Cardiac fibroblast (primary cell): ENCODE measurements around the gene SRGAP2B.
"Not testable (repeated sequence)": the region's sequence is repeated elsewhere in the genome, so short reads cannot be mapped to it uniquely, and the experiment has no call there.

Experiments used
- DNase-seq, 2 donors: peaks; one replicate each; pipeline versions ENCODE4 v3.0.0 to v3.0.0-alpha.2; 2010; ENCODE audit warnings: low read depth in 2 of 2
- H3K4me3 ChIP-seq, 2 donors: replicated peaks in 1 of 2; 1 replicate in 1 of 2; 2 replicates in 1 of 2; pipeline ENCODE4 v1.5.1; 2011; ENCODE audit warnings: low read depth in 2 of 2, low read length in 2 of 2, mild to moderate bottlenecking in 2 of 2, moderate library complexity in 1 of 2

The SRGAP2B gene

DNA sequence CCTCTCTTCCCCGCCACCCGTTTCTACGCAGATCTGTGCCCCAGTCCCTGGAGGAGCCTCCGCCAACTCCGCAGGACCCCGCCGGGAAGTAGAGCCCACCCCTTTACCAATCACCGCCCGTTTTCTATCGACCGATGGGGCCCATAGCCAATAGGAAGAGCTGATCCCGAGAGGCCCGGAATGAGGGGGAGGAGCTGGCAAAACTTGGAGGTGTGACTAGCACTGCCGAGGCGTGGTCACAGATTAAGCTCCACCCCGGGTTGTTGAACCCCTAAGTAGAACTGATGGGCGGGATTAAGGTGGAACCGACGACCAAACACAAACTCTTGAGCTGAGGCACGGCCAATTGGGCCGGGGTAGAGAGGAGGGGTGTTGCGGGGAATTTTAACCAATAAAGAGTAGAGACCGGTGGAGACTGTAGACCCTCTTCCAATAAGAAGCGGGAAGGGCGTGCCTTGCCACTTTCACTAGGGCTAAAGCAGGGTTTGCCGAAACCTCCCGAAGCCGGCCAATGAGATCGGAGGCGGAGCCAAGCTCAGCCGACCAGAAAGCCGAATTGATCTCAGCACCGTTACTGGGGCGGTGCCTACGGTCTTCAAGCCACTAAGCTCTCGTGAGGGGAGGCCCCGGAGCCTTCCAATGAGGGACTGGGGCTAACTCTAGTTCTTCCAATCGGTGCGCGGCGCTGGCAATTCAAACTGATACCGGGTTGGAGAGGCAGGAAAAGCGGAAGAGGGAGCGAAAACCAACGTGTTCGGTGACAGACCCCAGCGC, at the start of gene SRGAP2B, which contains the start of gene FAM72D:
Gene SRGAP2B, minus strand, starts transcription at position 45 of the 774 bp plus-strand sequence. CDS start 2,427 bp downstream, outside the sequence.
Gene FAM72D, plus strand, starts transcription at position 691 of the 774 bp plus-strand sequence. CDS start 874 bp downstream, outside the sequence.
- DNase-seq, result not testable (repeated sequence)
- peak within 1 kb of the TSS; percentile 47 to 48 for H3K4me3 ChIP-seq

DNA sequence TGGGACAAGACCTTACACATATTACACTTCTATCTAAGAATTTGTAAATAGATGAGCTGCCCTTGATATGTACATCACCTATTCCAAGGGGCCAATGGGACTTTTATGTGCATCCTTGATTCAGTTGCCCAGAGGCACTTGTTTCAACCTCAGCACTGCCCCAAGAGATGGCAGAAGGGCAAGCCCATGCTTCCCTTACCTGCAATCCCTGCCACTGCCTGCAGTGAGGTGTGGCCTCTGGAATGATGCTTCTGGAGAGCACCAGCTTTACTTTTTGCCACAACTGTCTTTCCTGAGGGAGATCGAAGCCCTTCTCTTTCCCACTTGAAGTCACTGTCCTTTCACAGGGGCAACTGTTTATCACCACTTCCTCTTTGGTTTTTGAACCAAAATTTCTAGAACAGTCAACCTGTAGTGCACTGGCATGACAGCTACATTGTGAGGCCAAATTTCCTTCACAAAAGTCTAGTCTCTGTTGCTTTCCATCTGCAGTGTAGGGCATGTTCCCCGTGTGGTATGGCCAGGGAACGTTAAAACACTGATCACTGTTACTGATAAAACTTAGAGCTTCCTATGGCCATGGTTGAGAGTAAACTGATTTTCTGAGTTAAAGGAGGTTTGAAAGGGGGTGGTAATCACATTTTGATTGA, 49.3 kb upstream of the SRGAP2B start:
- DNase-seq, H3K4me3 ChIP-seq: not testable (repeated sequence)

DNA sequence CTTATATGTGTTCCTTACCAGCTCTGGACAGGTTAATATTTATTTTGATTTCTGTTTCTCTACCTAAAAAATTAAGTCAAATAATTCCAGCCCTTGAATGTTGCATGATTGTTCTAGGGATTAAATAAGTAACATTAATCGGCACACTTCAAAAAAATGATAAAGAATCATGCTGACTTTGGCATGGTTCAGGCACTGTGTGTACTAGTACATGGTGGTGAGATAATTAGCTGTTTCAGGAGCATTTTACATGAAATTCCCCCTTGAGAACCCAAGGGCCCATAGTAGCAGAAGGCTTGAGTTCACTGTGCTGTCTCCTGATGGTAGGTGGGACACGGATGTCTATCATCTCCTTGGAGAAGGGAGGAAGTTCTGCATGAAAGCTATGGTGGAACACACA, 45.4 kb upstream of the SRGAP2B start:
- DNase-seq, H3K4me3 ChIP-seq: not testable (repeated sequence)

DNA sequence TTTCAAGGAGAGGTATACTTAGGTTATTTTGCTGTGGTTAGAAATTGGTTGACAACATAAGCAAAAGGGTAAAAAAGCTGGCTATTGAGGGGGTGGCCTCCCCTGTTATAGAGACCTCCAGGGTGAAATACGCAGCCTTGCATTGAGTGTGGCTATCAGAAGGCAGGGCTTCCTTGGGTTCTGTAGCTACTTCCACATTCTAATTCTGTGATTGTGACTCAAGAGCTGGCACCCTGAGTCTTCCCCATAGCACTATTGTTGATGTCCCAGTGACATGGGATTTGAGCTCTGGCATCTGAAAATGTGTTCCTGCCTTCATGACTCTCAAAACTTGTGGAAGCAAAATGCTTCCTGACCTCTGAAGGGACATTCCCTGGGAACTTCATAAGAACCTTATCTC, 39.3 kb upstream of the SRGAP2B start:
- H3K4me3 ChIP-seq, DNase-seq: not testable (repeated sequence)

DNA sequence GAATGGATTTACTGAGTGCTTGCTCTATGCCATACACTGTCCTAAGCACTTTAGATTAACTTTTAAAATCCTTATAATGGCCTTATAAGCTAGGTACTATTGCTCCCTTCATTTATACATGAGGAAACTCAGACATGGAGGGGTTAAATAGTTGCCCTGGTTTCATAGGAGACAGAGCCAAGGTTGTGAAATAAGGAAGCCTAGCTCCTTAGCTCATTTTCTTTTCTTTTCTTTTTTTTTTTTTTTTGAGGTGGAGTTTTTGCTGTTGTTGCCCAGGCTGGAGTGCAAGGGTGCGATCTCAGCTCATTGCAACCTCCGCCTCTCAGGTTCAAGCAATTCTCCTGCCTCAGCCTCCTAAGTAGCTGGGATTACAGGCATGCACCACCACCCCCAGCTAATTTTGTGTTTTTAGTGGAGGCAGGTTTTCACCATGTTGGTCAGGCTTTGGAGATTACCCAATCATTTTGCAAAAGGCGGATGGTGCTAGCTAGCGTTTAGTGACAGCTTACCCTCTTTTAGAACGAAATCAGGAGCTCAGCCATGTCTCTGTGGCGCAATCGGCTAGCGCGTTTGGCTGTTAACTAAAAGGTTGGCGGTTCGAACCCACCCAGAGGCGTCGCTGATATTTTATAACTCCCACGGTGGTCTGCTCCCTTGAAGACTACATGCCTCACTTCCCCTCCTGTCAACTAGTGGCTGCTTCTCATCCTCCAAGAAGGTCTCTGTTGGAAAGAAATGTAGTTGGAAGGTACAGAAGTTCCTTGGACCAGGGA, 33.8 kb upstream of the SRGAP2B start:
- peak in 1 of 2 donors; percentile 64 for DNase-seq
- not testable (repeated sequence) for H3K4me3 ChIP-seq

DNA sequence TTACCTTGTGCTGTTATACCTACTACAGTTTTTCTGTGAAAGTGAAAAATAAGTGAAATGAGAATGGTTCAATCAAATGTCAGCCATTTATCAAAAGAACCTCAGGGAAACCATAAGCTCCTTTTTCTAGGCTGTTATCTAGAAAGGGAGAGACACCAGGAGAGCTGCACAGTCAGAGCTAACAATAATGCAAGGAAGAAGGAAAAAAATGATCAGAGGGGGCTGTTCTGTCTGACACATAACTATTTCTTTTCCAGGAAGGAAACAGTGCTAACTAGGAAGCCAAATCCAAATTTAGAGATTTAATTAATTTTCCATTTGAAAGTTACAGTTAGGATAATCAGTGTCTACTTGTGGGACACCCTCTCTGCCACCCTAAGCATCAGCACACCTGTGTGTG, 32.0 kb upstream of the SRGAP2B start:
- not testable (repeated sequence) for DNase-seq, H3K4me3 ChIP-seq

DNA sequence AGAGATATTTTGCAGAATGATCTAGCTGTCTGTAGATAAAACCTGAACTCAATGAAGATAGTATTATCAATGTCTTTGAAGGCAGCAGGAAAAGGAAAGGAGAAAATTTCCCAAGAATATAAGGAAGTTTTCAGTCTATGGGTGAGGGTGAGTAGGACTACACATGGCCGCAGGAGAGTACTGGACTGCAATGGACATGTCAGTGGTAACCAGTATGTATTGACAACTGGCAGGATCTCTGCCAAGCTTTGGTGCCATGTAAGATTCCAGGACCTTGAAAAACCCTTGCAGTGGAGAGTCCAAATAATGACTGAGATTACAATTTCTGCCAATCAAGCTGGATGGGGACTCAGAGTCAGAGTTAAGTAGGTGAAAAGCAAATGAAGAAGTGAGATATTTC, 30.0 kb upstream of the SRGAP2B start:
- H3K4me3 ChIP-seq, result not testable (repeated sequence)

DNA sequence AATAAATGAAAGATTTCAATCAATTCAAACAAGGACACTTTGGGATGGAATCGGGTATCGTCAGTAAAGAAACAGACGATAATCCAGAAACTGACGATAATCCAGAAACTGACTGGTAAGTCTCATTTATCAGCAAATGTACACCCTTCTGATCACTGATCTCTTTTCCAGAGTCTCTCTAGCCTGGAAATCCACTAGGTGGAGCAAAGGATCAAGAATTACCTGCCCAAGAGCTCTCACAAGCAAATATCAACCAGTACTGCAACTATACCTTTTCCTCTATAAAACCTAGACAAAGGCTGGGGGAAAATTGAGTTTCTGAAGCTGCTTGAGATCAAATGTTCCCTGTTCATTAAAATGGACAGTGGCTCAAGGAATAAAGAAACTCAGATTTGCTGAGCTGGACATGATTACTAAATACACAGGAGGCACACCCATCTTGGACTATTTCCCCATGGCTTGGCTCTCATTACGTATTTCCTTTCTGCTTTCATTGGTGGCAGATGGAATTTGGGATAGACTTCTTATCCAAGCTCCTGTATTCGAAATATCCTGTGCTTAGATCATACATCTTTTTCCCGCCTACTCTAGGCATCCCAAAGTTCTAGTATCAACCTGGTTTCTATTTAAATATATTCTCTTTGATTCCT, 29.0 kb upstream of the SRGAP2B start:
- not testable (repeated sequence) for DNase-seq, H3K4me3 ChIP-seq

More for the DNA sequence above, 30.0 kb upstream of the SRGAP2B start:
- not testable (repeated sequence) for DNase-seq

DNA sequence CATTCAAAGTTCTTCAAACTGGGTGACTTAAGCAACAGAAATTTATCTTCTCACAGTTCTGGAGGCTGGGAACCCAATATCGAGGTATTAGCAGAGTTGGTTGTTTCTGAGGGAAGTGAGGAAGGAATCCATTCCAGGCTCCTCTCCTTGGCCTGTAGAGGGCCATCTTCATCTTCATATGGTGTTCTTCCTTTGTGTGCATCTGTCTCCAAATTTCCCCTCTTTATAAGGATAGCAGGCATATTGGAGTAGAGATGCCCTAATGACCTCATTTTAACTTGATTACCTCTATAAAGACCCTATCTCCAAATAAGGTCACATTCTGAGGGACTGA, 27.9 kb upstream of the SRGAP2B start:
- not testable (repeated sequence) for DNase-seq

DNA sequence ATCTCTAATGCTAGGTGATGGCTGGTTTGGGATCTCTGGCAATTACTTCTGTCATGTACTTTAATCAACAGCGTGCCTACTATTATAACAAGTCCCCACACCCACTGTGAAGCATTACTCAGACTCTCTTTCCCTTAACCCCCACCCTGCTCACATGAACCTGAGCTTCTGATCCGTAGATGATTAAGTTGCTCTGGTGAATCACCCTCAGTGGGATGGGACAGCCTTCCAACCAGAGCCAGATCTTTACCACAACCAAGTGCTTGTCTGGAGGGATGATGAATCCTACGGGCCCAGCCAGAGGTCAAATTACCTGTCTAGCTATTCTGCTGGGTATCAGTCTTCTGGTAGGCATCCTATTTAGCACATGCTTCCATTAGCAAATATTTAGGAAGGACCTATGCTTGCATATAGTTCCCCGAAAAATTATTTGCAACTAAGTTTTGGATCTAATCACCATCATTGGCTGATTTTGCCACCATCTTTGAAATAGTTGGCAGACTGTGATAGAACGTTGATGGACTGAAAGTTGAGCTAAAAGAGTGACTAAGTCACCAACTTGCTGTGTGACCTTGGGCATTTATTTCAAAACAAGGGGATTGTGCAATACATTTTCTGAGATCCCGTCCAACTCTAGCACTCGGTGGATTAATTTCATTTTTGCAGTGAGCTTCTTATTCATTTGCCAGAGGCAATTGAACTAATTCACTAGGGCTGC, 27.4 kb upstream of the SRGAP2B start:
- not testable (repeated sequence) for H3K4me3 ChIP-seq, DNase-seq

More for the DNA sequence above, 27.9 kb upstream of the SRGAP2B start:
- not testable (repeated sequence) for H3K4me3 ChIP-seq

DNA sequence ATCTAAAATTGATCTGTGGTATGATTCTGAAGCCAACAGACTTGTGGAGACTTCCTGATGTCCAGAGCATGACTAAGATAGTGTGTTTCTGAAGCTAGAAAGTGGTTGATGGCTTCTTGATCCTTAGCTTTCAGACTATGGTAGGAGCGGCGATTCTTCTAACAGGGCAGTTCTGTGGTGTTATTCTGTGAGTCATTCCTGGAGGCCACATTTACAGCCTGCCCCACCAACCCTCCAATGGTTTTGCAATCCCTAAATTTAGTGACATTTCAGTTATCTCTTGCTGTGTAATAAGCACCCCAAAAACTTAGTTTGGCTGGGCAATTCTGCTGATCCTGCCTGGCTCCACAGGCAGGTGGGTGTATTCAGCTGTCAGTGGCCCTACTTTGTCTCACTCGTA, 24.7 kb upstream of the SRGAP2B start:
- H3K4me3 ChIP-seq, DNase-seq: not testable (repeated sequence)

DNA sequence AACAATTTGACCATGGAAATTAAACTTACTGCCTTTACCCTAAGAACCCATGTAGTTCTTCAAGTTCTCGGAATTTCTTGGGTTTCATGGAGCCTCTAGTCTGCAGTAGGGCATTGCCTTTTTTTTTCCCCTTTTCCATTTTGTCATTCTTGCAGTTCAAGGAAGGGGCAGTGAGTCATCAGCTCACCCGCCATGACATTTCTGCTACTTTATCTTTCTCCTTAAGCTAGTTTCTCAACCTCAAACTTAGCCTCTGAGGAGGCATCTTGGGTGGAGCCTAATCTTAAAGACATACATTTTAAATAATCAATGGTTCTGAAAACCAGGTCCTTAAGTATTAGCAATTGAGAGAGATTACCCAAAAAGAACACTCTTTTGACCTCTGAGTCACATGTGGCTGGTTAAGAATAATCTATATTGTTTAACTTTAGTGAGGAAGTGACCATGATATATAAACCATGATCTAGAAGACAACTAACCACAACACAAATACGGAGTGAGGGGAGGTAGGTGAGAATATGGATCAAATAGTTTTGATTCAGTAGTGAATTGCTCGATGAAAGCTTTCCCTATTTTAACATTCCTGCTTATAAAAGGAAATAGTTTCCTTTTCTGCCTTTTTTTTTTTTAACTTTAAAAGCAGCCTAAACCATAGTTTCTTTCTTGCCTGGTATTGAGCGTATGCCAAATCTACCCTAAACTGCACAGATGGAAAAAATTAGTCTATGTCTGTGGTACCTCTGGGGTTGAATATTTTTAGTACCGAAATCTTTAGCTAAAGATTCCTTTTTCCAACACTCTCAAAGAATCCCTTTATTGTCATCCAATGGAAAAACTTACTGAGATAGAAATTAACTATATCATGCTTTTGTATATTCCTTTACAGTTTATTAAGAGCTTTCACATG, 20.7 kb upstream of the SRGAP2B start:
- not testable (repeated sequence) for H3K4me3 ChIP-seq, DNase-seq

DNA sequence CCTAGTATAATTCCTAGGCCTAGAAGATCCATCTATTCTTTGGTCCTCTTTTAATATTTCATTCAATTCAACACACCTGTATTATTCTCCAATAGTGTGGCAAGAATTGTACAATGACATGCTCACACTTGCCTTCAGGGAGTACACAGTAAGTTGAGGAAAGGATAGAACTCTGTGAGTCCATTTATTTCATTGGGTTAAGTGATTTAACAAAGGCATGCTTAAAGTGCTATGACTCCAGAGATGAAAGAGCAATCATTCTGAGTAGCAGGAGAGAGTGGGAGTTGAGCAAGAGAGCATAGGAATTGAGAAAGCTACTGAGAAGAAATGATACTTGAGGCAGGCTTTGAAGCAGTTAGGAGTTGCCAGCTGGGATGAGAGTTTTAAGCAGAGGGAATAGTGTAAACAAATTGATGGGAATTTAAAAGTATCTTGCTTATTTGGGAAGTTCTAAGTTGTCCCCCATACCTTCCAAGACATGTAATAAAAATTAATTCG, 19.5 kb upstream of the SRGAP2B start:
- not testable (repeated sequence) for H3K4me3 ChIP-seq, DNase-seq

DNA sequence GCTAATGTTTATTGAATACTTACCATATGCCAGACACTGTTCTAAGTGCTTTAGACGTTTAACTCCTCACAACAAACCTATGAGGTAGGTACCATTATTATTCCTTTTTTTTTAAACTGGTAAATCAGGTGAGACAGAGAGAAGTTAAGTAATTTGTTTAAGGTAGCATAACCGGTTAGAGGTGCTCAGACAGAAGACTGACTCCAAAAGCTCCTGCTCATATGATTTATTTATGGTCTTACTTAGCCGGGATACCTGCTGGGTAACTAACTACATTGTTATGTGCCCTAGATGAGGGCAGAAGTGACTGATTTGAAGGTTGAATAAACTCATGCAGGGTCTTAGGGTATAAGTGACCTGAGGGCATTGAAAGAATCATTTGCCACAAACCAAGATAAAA, 17.6 kb upstream of the SRGAP2B start:
- not testable (repeated sequence) for DNase-seq, H3K4me3 ChIP-seq

DNA sequence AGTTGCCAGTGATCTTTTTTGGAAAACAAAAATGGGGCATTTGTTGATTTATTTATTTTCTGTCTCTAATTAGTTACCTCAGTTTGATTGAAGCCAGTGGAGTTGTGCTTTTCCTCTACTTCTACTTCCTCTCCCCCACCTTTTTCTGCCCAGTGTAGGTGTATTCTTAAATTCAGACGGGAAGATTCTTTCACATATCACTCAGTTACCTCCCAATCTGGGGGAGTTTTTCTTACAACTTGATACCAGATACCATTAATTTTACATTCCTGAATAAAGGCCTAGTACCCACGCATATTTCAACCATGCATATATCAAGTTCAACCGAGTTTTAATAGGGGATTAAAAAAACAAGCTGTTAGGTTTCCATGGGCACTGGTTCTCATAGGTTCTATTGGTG, 16.5 kb upstream of the SRGAP2B start:
- H3K4me3 ChIP-seq, DNase-seq: not testable (repeated sequence)

DNA sequence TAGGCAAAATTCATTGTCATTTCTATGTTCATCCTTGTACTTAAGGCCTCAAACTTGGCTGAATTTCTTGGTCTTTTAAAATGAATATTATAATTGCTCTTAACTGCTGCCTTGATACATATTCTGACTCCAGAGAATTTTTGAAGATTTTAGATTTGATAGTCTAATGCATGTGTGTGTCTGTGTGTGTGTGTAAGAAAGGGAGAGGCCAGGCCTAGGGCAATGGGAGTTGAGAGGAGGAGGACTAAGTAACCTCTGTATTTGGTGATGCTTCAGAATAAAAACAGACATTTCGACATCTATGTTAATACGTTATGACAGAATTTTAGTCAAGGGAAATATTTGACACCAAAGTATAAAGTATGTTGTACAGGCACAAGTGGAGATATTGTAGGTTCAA, 8.2 kb upstream of the SRGAP2B start:
- DNase-seq, H3K4me3 ChIP-seq: not testable (repeated sequence)
